GM12892 (cell line): ENCODE data around the gene BIN2.

Experiments
- POLR2A ChIP-seq: IDR thresholded peaks from 2 replicates; pipeline ENCODE4 v1.6.1; 2011; ENCODE audit warnings: low read depth, low read length, control low read depth
- POLR2AphosphoS5 ChIP-seq: IDR thresholded peaks from 2 replicates; pipeline ENCODE4 v1.6.1; 2011; ENCODE audit warnings: low read depth, low read length, control low read depth
- TAF1 ChIP-seq: IDR thresholded peaks from 2 replicates; pipeline ENCODE4 v1.6.1; 2011; ENCODE audit warnings: low read depth, mild to moderate bottlenecking, control low read depth, low read length, borderline replicate concordance

DNA sequence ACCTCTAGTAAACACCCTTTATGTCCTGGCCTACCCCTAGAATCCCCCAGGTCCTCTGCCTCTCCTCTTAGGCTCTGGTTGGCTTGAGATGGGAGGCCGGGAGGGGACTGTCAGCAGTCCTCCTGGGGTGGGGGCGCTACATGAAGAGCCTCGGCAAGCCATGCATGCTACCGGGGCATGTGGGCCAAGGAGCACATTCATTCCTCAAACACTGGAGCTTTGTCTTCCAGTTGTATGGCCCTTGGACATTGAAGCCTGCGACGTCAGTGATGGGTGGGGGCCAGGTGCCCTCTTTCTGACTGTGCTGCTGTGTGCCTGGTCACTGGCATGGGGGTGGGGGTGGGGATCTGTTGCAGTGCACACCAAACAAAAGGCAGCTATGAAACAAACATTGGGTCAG, 38.3 kb upstream of the BIN2 start:
- TF ChIP-seq POLR2A (no peak), POLR2AphosphoS5 (no peak), TAF1 (no peak)
